Measurements from ENCODE around the gene MTARC1. TPM values are rescaled to one million over a fixed set of nuclear protein-coding genes. Genes with fewer than 3 reads are reported as not detected.

Gene MTARC1
- total and polyA plus RNA-seq, 2 donors (not counting 1 experiment from before 2014, with no cell fraction given) = 0.49 to 2.9 TPM

DNA sequence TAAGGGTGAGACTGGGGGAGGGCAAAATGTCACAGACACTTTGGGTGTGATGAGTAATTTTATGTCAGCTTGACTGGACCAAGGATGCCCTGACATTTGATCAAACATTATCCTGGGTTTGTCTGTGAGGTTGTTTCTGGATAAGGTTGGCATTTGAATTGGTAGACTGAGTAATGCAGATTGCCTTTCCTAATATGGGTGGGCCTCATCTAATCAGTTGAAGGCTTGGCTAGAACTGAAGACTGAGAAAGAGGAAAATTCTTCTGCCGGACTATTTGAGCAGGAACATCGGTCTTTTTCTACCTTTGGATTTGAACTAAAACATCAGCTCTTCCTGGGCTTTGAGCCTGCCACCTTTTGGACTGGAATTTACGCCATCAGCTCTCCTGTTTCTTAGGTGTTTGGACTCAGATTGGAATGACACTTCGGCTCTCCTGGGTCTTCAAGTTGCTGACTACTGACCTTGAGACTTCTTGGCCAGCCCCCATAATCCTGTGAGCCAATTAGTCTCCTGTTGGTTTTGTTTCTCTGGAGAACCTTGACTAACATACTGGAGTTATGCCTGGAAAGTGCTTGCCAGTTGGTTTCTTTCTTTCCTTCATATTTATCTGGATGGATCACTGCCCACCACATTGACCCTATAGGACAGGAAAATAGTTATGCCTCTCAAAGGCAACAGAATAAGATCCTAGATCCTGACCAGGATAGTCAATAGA is 47.6 kb downstream of the MTARC1 start:
- H3K27ac Mint-ChIP-seq = no peak overlapping the region
- Histone ChIP-seq H3K4me2 (replicated peaks; ENCODE audit: low read depth, low read length, poor library complexity, severe bottlenecking) (no peak overlapping the region), H3K27me3 (replicated peaks in 1 of 4; ENCODE audit: control extremely low read depth in 1 of 4, control insufficient read depth in 3 of 4, insufficient read depth in 4 of 4, low read length in 3 of 4) (peaks cover 0 to 3% (median 0%) of the 10 kb centered on the region in 4 experiments), H3K4me3 (ENCODE audit: control extremely low read depth in 1 of 5, extremely low read depth in 1 of 5, insufficient read depth in 1 of 5, low read depth in 2 of 5, low read length in 4 of 5) (no peak overlapping the region), H3K9me3 (ENCODE audit: control extremely low read depth in 1 of 3, control insufficient read depth in 2 of 3, insufficient read depth in 1 of 3, low read length in 2 of 3) (no peaks in the 10 kb centered on the region), H2AFZ (ENCODE audit: insufficient read depth, low read depth, low read length, poor library complexity, severe bottlenecking) (no peak overlapping the region), H4K20me1 (ENCODE audit: control insufficient read depth, insufficient read depth, low read length, poor library complexity, severe bottlenecking) (no peaks in the 10 kb centered on the region), H3K27ac (ENCODE audit: low read length in 2 of 2) (no peak overlapping the region), H3K36me3 (replicated peaks in 1 of 2; ENCODE audit: control extremely low read depth in 1 of 2, control insufficient read depth in 1 of 2, extremely low read depth in 1 of 2, insufficient read depth in 2 of 2, low read length in 1 of 2) (no peaks in the 10 kb centered on the region), H3K4me1 (ENCODE audit: control insufficient read depth in 2 of 2, insufficient read depth in 2 of 2, low read length in 2 of 2) (no peaks in the 10 kb centered on the region), H3K9ac (ENCODE audit: low read length) (no peak overlapping the region), H3K79me2 (ENCODE audit: control insufficient read depth, insufficient read depth, low read length) (no peaks in the 10 kb centered on the region)
- no peak for TF ChIP-seq EZH2 (IDR thresholded peaks at IDR 0.05; ENCODE audit: borderline replicate concordance, insufficient read depth, low read depth, low read length, poor library complexity, severe bottlenecking)
- TF ChIP-seq, protein P1, sequence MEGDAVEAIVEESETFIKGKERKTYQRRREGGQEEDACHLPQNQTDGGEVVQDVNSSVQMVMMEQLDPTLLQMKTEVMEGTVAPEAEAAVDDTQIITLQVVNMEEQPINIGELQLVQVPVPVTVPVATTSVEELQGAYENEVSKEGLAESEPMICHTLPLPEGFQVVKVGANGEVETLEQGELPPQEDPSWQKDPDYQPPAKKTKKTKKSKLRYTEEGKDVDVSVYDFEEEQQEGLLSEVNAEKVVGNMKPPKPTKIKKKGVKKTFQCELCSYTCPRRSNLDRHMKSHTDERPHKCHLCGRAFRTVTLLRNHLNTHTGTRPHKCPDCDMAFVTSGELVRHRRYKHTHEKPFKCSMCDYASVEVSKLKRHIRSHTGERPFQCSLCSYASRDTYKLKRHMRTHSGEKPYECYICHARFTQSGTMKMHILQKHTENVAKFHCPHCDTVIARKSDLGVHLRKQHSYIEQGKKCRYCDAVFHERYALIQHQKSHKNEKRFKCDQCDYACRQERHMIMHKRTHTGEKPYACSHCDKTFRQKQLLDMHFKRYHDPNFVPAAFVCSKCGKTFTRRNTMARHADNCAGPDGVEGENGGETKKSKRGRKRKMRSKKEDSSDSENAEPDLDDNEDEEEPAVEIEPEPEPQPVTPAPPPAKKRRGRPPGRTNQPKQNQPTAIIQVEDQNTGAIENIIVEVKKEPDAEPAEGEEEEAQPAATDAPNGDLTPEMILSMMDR (IDR thresholded peaks at IDR 0.05) = no peak
- ChIA-PET CTCF (interaction anchor here (0.9 kb wide), 1 partner anchor 601 kb away, joined by 3 read pairs; no protein-coding TSS in a partner anchor), POLR2A (no interaction called here)
- intact Hi-C loops (cut with micrococcal nuclease) = no loop called here
- H3K27me3 Mint-ChIP-seq = peaks cover 4% of the 10 kb centered on the region
- ATAC-seq (ENCODE audit: low read depth) (no peak), DNase-seq (no peak)
- H3K4me3 Mint-ChIP-seq = no peak overlapping the region
- no peaks in the 10 kb centered on the region for H3K4me1 Mint-ChIP-seq
- H3K9me3 Mint-ChIP-seq (ENCODE audit: insufficient read depth) = no peaks in the 10 kb centered on the region
- WGBS (ENCODE audit: insufficient coverage) = 91% methylated on average over 4 of the region's 4 CpGs

Other genes starting within 250 kb of the MTARC1 start
- 19.5 and 21.4 TPM in 2 replicates for gene C1orf115, start 96.5 kb upstream of the MTARC1 start, total RNA-seq
- gene C1orf115, start 96.5 kb upstream of the MTARC1 start, polyA plus RNA-seq = 2.5 and 6.4 TPM in 2 replicates
- gene MTARC2, start 38.6 kb upstream of the MTARC1 start, total RNA-seq = 17.2 and 22.6 TPM in 2 replicates
- 3.9 and 16.3 TPM in 2 replicates for gene MTARC2, start 38.6 kb upstream of the MTARC1 start, polyA plus RNA-seq
- 7.7 and 9.1 TPM in 2 replicates for gene HLX, start 92.5 kb downstream of the MTARC1 start, total RNA-seq
- 3.4 and 4.3 TPM in 2 replicates for gene HLX, start 92.5 kb downstream of the MTARC1 start, polyA plus RNA-seq

All from B cell (primary cell).